Endodermal cell (in vitro differentiated cells): ENCODE results near the gene ATXN7L1. TPM values are rescaled to one million over a fixed set of nuclear protein-coding genes. Genes with fewer than 3 reads are reported as not detected.

ENCODE experiments used
- DNase-seq: peaks from one replicate; pipeline ENCODE4 v3.0.0-alpha.2; 2017
- H3K27ac ChIP-seq: 2 replicates; pipeline ENCODE4 v1.5.1; 2013; ENCODE audit warnings: mild to moderate bottlenecking, low read depth, low read length, moderate library complexity
- H3K27me3 ChIP-seq: 2 replicates; pipeline ENCODE4 v1.6.1; 2013; ENCODE audit warnings: mild to moderate bottlenecking, low read length, moderate library complexity; ENCODE audit not compliant: insufficient read depth, control insufficient read depth, poor library complexity, severe bottlenecking
- H3K36me3 ChIP-seq: 2 replicates; pipeline ENCODE4 v1.7.0; 2013; ENCODE audit warnings: mild to moderate bottlenecking, low read length, moderate library complexity; ENCODE audit not compliant: control insufficient read depth, insufficient read depth
- H3K4me1 ChIP-seq: one replicate; pipeline ENCODE4 v1.7.0; 2013; ENCODE audit warnings: low read length; ENCODE audit not compliant: control insufficient read depth, insufficient read depth
- H3K4me3 ChIP-seq: 2 replicates; pipeline ENCODE4 v1.5.1; 2013; ENCODE audit warnings: mild to moderate bottlenecking, low read length, moderate library complexity
- H3K9ac ChIP-seq: 2 replicates; pipeline ENCODE4 v1.6.1; 2013; ENCODE audit warnings: mild to moderate bottlenecking, low read length, moderate library complexity; ENCODE audit not compliant: poor library complexity, severe bottlenecking; ENCODE audit errors: extremely low read depth
- H3K9me3 ChIP-seq: 2 replicates; pipeline ENCODE4 v1.6.1; 2013; ENCODE audit warnings: mild to moderate bottlenecking, low read length, moderate library complexity; ENCODE audit not compliant: control insufficient read depth
- H3K27ac Mint-ChIP-seq: 2 replicates; pipeline ENCODE4 v1.8.0; 2020; ENCODE audit warnings: mixed read lengths
- H3K27me3 Mint-ChIP-seq: 2 replicates; pipeline ENCODE4 v1.8.0; 2021; ENCODE audit warnings: mild to moderate bottlenecking, mixed read lengths; ENCODE audit not compliant: insufficient read depth
- H3K36me3 Mint-ChIP-seq: 2 replicates; pipeline ENCODE4 v1.8.0; 2020; ENCODE audit warnings: low read depth, mixed read lengths
- H3K4me1 Mint-ChIP-seq: 2 replicates; pipeline ENCODE4 v1.8.0; 2020; ENCODE audit warnings: mixed read lengths
- H3K4me3 Mint-ChIP-seq: 2 replicates; pipeline ENCODE4 v1.8.0; 2020; ENCODE audit warnings: mild to moderate bottlenecking, moderate library complexity, mixed read lengths
- H3K9me3 Mint-ChIP-seq: 2 replicates; pipeline ENCODE4 v1.8.0; 2020; ENCODE audit warnings: mild to moderate bottlenecking, mixed read lengths
- WGBS, 2 experiments: methylation state at CpG; one replicate each; pipeline versions ENCODE4 v1.1.5 to v1.1.7; 2013; ENCODE audit warnings: missing lambda C conversion rate in 2 of 2, mixed read lengths in 1 of 2; ENCODE audit not compliant: insufficient coverage in 1 of 2, insufficient read length in 1 of 2; 5-methylcytosine and 5-hydroxymethylcytosine counted together
- total RNA-seq, 2 donors: library from RNA; stranded (reverse); fragmentation: NEBNext Ultra II Directional in 1 of 2; extraction: Animal tissue kit (Norgen Biotek cat#: 25700) in 1 of 2; gene quantifications; 2 replicates in 1 of 2; 3 replicates in 1 of 2; pipeline ENCODE4 v1.2.1, GENCODE V29; 2021
- TF ChIP-seq, protein P1 (sequence below): fragments of 200-600 bp; sonication (generic); conservative IDR thresholded peaks from 2 replicates; pipeline ENCODE4 v1.5.0; 2021; ENCODE audit warnings: antibody characterized with exemption, mild to moderate bottlenecking

The ATXN7L1 gene
- total RNA-seq, 2 donors from 2014 or later, result 16.9 to 30.4 TPM

DNA sequence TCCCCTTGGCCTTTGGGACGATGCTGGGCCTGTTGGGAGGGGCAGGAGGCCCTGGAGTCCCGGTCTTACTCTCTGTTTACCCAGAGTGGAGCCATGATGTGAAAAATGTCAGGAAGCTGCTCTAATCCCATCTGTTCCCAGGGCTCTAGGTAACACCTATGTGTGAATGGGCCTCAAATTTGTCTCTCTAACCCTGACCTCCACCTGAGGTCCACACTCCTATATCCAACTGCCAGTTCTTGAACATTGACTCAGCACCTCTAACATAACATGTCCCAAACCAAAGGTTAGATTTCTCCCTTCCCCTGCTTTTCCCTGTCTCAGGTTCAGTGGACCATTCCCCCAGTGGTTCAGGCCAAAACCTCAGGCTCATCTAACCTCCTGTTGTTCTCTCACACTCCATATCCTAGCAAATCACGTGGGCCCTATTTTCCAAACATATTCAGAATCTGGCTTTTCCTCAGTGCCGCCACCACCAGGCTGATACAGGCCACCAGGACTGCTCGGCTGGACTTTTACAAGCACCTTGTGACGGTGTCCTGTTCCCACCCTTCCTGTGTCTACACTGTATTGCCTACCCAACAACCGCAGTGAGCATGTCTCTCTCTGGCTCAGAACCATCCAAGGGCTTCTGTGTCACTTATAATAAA is 130.6 kb downstream of the ATXN7L1 start:
- no peak overlapping the region for H3K27ac ChIP-seq
- no peak overlapping the region for H3K4me3 ChIP-seq
- Mint-ChIP-seq H3K36me3 (peaks cover 6% of the 10 kb centered on the region), H3K9me3 (no peaks in the 10 kb centered on the region), H3K27me3 (no peaks in the 10 kb centered on the region), H3K4me1 (peaks cover 36% of the 10 kb centered on the region), H3K27ac (peak overlapping the region; percentile 6), H3K4me3 (no peak overlapping the region)
- 87 to 89% methylated on average over 7 of the region's 7 CpGs for WGBS, 2 experiments
- H3K36me3 ChIP-seq, result peaks cover 2% of the 10 kb centered on the region
- no peak overlapping the region for H3K9ac ChIP-seq
- no peaks in the 10 kb centered on the region for H3K27me3 ChIP-seq
- TF ChIP-seq, protein P1, sequence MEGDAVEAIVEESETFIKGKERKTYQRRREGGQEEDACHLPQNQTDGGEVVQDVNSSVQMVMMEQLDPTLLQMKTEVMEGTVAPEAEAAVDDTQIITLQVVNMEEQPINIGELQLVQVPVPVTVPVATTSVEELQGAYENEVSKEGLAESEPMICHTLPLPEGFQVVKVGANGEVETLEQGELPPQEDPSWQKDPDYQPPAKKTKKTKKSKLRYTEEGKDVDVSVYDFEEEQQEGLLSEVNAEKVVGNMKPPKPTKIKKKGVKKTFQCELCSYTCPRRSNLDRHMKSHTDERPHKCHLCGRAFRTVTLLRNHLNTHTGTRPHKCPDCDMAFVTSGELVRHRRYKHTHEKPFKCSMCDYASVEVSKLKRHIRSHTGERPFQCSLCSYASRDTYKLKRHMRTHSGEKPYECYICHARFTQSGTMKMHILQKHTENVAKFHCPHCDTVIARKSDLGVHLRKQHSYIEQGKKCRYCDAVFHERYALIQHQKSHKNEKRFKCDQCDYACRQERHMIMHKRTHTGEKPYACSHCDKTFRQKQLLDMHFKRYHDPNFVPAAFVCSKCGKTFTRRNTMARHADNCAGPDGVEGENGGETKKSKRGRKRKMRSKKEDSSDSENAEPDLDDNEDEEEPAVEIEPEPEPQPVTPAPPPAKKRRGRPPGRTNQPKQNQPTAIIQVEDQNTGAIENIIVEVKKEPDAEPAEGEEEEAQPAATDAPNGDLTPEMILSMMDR, result peak; percentile 55
- peaks cover 4% of the 10 kb centered on the region for H3K4me1 ChIP-seq
- DNase-seq, result peak; percentile 67
- no peaks in the 10 kb centered on the region for H3K9me3 ChIP-seq

DNA sequence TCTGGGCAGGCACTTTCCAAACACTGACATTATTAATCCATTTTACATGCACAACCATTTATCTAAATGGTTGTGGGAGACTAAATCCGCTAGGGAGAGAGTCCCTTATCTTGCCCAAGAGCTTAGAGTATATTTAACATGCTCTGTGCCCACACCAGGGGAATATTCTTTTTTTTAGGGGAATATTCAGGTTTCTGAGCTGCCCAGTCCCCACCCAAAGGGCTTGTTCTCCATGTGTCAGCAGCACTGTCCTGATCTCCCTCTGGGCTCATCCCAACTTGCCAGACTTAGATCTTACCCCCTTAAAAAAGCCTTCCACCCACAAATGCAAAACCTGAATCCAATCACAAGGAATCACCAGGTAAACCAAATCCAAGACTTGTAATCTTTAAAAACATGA is 132.1 kb downstream of the ATXN7L1 start:
- Histone ChIP-seq H3K4me1 (peaks cover 4% of the 10 kb centered on the region), H3K9me3 (no peaks in the 10 kb centered on the region), H3K27me3 (no peaks in the 10 kb centered on the region), H3K36me3 (no peaks in the 10 kb centered on the region), H3K27ac (no peak overlapping the region), H3K9ac (no peak overlapping the region), H3K4me3 (no peak overlapping the region)
- H3K4me3 Mint-ChIP-seq, result no peak overlapping the region
- peaks cover 34% of the 10 kb centered on the region for H3K4me1 Mint-ChIP-seq
- H3K27ac Mint-ChIP-seq, result no peak overlapping the region
- DNase-seq, result no peak
- H3K36me3 Mint-ChIP-seq, result peaks cover 4% of the 10 kb centered on the region
- 100% methylated on average over 1 of the region's 1 CpG; no CpG with 5 or more reads in 1 of the 2 experiments for WGBS, 2 experiments
- TF ChIP-seq, protein P1, result no peak
- H3K9me3 Mint-ChIP-seq, result no peaks in the 10 kb centered on the region
- no peaks in the 10 kb centered on the region for H3K27me3 Mint-ChIP-seq

DNA sequence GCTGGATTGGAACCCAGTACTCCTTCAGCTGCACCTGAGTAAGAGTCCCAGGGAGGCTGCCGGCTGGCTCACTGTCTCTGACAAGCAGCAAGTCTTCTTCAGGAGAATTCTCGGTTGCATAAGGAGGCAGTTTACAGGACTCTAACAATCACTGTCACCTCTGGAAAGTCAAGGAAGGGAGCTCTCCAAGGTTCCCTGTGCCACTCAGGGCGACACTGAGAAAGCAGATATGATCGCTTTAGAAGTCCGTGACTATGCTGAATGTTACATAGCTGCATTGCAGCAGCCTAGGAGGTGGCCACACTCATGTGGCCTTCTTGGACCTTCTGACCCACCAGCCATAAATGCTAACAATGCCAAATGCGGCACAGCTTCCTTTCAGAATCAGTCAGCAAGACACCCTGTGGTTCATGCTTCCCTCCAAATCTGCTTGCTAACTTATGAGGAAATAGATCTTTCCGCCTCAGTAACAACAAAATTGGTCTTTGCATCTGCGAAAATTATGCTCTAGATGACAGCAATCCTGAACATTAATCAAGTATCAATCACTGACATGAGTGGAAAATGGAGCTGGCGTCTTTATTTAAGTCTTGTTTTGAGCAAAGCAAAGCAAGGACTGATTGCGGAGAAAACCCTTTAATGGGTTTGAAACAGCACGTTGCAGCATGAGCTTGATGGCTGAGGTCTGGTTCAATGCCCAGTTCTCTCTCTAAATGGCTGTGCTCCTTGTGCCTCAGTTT is 132.9 kb downstream of the ATXN7L1 start:
- no peak overlapping the region for H3K4me3 ChIP-seq
- peaks cover 26% of the 10 kb centered on the region for H3K4me1 Mint-ChIP-seq
- peaks cover 4% of the 10 kb centered on the region for H3K36me3 Mint-ChIP-seq
- no peak overlapping the region for H3K27ac Mint-ChIP-seq
- TF ChIP-seq, protein P1, result no peak
- DNase-seq, result peak; percentile 65
- WGBS, 2 experiments, result 82 to 92% methylated on average over 9 to 11 of the region's 11 CpGs
- H3K4me1 ChIP-seq, result peaks cover 4% of the 10 kb centered on the region
- H3K4me3 Mint-ChIP-seq, result no peak overlapping the region
- H3K9me3 ChIP-seq, result no peaks in the 10 kb centered on the region
- no peaks in the 10 kb centered on the region for H3K9me3 Mint-ChIP-seq
- no peaks in the 10 kb centered on the region for H3K36me3 ChIP-seq
- no peak overlapping the region for H3K9ac ChIP-seq
- H3K27ac ChIP-seq, result no peak overlapping the region
- H3K27me3 Mint-ChIP-seq, result no peaks in the 10 kb centered on the region
- no peaks in the 10 kb centered on the region for H3K27me3 ChIP-seq
